ENCODE results near the gene JMJD6. TPM values are rescaled to one million over a fixed set of nuclear protein-coding genes. Genes with fewer than 3 reads are reported as not detected.

Gene JMJD6
- total and polyA plus RNA-seq, 2 experiments from 2014 or later: 11.4 to 12.8 TPM

DNA sequence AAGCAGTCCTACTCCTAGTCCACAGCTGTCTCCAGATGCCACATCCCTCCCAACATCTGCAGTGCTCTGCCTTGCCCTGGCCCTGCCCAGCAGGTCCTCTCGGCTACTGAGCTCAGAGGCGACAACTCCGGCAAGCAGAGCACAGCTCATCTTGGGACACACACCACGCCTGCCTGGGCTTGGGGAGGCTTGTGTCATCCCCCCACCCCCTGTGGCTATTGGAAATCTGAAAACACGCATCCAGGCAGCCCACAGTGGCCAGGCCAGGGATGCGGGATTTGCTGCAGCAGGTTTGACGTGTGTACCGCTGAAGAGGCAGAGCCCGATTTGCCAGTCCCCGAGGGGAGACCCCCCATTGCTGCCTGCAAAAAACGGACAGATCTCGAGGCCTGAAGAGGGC lies 41.0 kb downstream of the JMJD6 start:
- no peaks in the 10 kb centered on the region for H3F3A ChIP-seq (replicated peaks; ENCODE audit: low read depth)
- peaks cover 18% of the 10 kb centered on the region for H3K27me3 Mint-ChIP-seq (ENCODE audit: insufficient read depth, low read depth, poor library complexity)
- no peak overlapping the region for H3K4me2 ChIP-seq
- no peaks in the 10 kb centered on the region for H3K36me3 ChIP-seq (ENCODE audit: insufficient read depth)
- H3K27ac ChIP-seq (ENCODE audit: low read depth): no peak overlapping the region
- no peaks in the 10 kb centered on the region; the same call in 2 of the 3 replicates for H3K36me3 Mint-ChIP-seq (ENCODE audit: low read depth)
- H2AFZ ChIP-seq: no peak overlapping the region
- TF ChIP-seq, protein P1, sequence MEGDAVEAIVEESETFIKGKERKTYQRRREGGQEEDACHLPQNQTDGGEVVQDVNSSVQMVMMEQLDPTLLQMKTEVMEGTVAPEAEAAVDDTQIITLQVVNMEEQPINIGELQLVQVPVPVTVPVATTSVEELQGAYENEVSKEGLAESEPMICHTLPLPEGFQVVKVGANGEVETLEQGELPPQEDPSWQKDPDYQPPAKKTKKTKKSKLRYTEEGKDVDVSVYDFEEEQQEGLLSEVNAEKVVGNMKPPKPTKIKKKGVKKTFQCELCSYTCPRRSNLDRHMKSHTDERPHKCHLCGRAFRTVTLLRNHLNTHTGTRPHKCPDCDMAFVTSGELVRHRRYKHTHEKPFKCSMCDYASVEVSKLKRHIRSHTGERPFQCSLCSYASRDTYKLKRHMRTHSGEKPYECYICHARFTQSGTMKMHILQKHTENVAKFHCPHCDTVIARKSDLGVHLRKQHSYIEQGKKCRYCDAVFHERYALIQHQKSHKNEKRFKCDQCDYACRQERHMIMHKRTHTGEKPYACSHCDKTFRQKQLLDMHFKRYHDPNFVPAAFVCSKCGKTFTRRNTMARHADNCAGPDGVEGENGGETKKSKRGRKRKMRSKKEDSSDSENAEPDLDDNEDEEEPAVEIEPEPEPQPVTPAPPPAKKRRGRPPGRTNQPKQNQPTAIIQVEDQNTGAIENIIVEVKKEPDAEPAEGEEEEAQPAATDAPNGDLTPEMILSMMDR (conservative IDR thresholded peaks at IDR 0.05; ENCODE audit: low read depth in 2 of 2): no peak
- TF ChIP-seq ZNF114 (CRISPR knock-in tag; IDR thresholded peaks at IDR 0.05): no peak
- TF ChIP-seq POLR2AphosphoS5 (IDR thresholded peaks at IDR 0.05; ENCODE audit: low read depth): no peak
- TF ChIP-seq JUNB (IDR thresholded peaks at IDR 0.05; ENCODE audit: unreplicated experiment): no peak
- TF ChIP-seq NANOG (IDR thresholded peaks at IDR 0.05; ENCODE audit: borderline replicate concordance): no peak
- no peak for TF ChIP-seq STAT1 (IDR thresholded peaks at IDR 0.05; ENCODE audit: unreplicated experiment)
- H4K20me1 ChIP-seq (replicated peaks; ENCODE audit: insufficient read depth): no peaks in the 10 kb centered on the region
- H3K9me3 Mint-ChIP-seq: no peaks in the 10 kb centered on the region
- no peaks in the 10 kb centered on the region for H3K79me2 ChIP-seq (replicated peaks; ENCODE audit: insufficient read depth)
- ATAC-seq (no peak), DNase-seq (ENCODE audit: low spot score) (no peak)
- H3K4me3 Mint-ChIP-seq: no peak overlapping the region
- H3K4me3 ChIP-seq: no peak overlapping the region
- H3K4me1 Mint-ChIP-seq: peaks cover 52% of the 10 kb centered on the region
- peaks cover 8% of the 10 kb centered on the region for H3K4me1 ChIP-seq (ENCODE audit: insufficient read depth)
- no peaks in the 10 kb centered on the region for H3K27me3 ChIP-seq (ENCODE audit: insufficient read depth)
- peak overlapping the region; percentile 43; the same call in 1 of the 2 replicates for H3K27ac Mint-ChIP-seq
- no peaks in the 10 kb centered on the region for H3K9me2 ChIP-seq (ENCODE audit: insufficient read depth)

DNA sequence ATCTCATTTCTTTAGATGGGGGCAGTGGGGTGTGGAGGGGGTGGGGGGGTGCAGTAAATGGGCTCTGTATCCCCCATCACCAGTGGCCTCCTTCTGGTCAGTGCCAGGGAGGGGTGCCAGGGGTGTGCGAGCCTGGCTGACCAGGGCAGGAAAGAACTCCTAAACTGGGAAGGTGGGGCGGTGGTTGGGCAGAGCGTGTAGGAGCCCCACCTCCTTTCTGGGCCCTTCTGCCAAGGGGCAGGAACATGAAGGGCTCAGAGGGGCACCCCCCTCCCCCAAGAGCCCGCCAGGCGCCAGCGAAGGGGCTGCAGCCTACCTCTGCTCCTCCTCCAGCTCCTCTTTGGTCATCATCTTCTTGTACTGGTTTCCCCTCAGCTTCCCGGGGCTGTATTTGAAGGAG lies 41.6 kb downstream of the JMJD6 start:
- Histone ChIP-seq H3K27ac (ENCODE audit: low read depth) (no peak overlapping the region), H3F3A (replicated peaks; ENCODE audit: low read depth) (no peaks in the 10 kb centered on the region), H3K36me3 (ENCODE audit: insufficient read depth) (no peaks in the 10 kb centered on the region), H3K4me3 (no peak overlapping the region), H3K27me3 (ENCODE audit: insufficient read depth) (no peaks in the 10 kb centered on the region), H3K4me2 (no peak overlapping the region), H3K9me2 (ENCODE audit: insufficient read depth) (no peaks in the 10 kb centered on the region), H3K4me1 (ENCODE audit: insufficient read depth) (peaks cover 8% of the 10 kb centered on the region), H4K20me1 (replicated peaks; ENCODE audit: insufficient read depth) (no peaks in the 10 kb centered on the region), H3K79me2 (replicated peaks; ENCODE audit: insufficient read depth) (no peaks in the 10 kb centered on the region), H2AFZ (no peak overlapping the region)
- no peak for ATAC-seq
- Mint-ChIP-seq H3K27ac (no peak overlapping the region), H3K27me3 (ENCODE audit: insufficient read depth, low read depth, poor library complexity) (peaks cover 18% of the 10 kb centered on the region), H3K4me3 (no peak overlapping the region), H3K9me3 (no peaks in the 10 kb centered on the region), H3K36me3 (ENCODE audit: low read depth) (no peaks in the 10 kb centered on the region; the same call in 2 of the 3 replicates), H3K4me1 (peaks cover 52% of the 10 kb centered on the region)
- no peak for DNase-seq (ENCODE audit: low spot score)
- TF ChIP-seq ZNF114 (CRISPR knock-in tag; IDR thresholded peaks at IDR 0.05) (no peak), NANOG (IDR thresholded peaks at IDR 0.05; ENCODE audit: borderline replicate concordance) (no peak), ZNF331 (CRISPR knock-in tag; IDR thresholded peaks at IDR 0.05; ENCODE audit: low read depth) (no peak), EZH2 (IDR thresholded peaks at IDR 0.05; ENCODE audit: low read depth, unreplicated experiment) (no peak), JUNB (IDR thresholded peaks at IDR 0.05; ENCODE audit: unreplicated experiment) (no peak)
- TF ChIP-seq, protein P1 (conservative IDR thresholded peaks at IDR 0.05; ENCODE audit: low read depth in 2 of 2): no peak
- TF ChIP-seq, protein P2, sequence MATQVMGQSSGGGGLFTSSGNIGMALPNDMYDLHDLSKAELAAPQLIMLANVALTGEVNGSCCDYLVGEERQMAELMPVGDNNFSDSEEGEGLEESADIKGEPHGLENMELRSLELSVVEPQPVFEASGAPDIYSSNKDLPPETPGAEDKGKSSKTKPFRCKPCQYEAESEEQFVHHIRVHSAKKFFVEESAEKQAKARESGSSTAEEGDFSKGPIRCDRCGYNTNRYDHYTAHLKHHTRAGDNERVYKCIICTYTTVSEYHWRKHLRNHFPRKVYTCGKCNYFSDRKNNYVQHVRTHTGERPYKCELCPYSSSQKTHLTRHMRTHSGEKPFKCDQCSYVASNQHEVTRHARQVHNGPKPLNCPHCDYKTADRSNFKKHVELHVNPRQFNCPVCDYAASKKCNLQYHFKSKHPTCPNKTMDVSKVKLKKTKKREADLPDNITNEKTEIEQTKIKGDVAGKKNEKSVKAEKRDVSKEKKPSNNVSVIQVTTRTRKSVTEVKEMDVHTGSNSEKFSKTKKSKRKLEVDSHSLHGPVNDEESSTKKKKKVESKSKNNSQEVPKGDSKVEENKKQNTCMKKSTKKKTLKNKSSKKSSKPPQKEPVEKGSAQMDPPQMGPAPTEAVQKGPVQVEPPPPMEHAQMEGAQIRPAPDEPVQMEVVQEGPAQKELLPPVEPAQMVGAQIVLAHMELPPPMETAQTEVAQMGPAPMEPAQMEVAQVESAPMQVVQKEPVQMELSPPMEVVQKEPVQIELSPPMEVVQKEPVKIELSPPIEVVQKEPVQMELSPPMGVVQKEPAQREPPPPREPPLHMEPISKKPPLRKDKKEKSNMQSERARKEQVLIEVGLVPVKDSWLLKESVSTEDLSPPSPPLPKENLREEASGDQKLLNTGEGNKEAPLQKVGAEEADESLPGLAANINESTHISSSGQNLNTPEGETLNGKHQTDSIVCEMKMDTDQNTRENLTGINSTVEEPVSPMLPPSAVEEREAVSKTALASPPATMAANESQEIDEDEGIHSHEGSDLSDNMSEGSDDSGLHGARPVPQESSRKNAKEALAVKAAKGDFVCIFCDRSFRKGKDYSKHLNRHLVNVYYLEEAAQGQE (IDR thresholded peaks at IDR 0.05; ENCODE audit: unreplicated experiment): no peak

Data from GM23338 (cell line).